NCI-H510A treated with DMSO at 0.1 percent for 48 hours (cell line): Measurements from ENCODE around the gene PC.
"Not testable (repeated sequence)": the region's sequence is repeated elsewhere in the genome, so short reads cannot be mapped to it uniquely, and the experiment has no call there.

ENCODE experiments used
- DNase-seq: peaks from one replicate; lab custom pipeline; 2025; lab: John Stamatoyannopoulos, UW

Gene PC

GRCh38 chr11:66981976-66982578 is 23.9 kb upstream of the PC start:
- DNase-seq: peak; percentile 79

- no peak for DNase-seq
Observed at GRCh38 chr11:66979336-66979980, 21.3 kb upstream of the PC start.

- no peak for DNase-seq
Observed at GRCh38 chr11:66978717-66979116, 20.5 kb upstream of the PC start.

- DNase-seq: no peak
Observed at GRCh38 chr11:66978229-66978628, 20.0 kb upstream of the PC start.

GRCh38 chr11:66976925-66977324 is 18.7 kb upstream of the PC start:
- DNase-seq: no peak

- DNase-seq: peak; percentile 20
Observed at GRCh38 chr11:66976028-66976467, 17.9 kb upstream of the PC start.

GRCh38 chr11:66975405-66976027 is 17.3 kb upstream of the PC start:
- DNase-seq: no peak

- DNase-seq: no peak
Observed at GRCh38 chr11:66974724-66975404, 16.7 kb upstream of the PC start, which contains the start of gene C11orf86. TSS of gene C11orf86 (plus strand) at chr11:66975304. CDS start at chr11:66975363, 59 bp downstream.

GRCh38 chr11:66973956-66974580 is 15.9 kb upstream of the PC start:
- no peak for DNase-seq

GRCh38 chr11:66971488-66971887 is 13.3 kb upstream of the PC start:
- DNase-seq: no peak

- no peak for DNase-seq
Observed at GRCh38 chr11:66970807-66971442, 12.7 kb upstream of the PC start.

GRCh38 chr11:66970371-66970806 is 12.2 kb upstream of the PC start:
- no peak for DNase-seq

GRCh38 chr11:66969584-66970225 is 11.5 kb upstream of the PC start:
- no peak for DNase-seq

GRCh38 chr11:66967670-66968425 is 9.7 kb upstream of the PC start:
- DNase-seq: no peak

GRCh38 chr11:66966351-66966750 is 8.2 kb upstream of the PC start:
- DNase-seq: no peak

- DNase-seq: no peak
Observed at GRCh38 chr11:66964495-66964894, 6.3 kb upstream of the PC start.

- DNase-seq: no peak
Observed at GRCh38 chr11:66962801-66963200, 4.6 kb upstream of the PC start.

- no peak for DNase-seq
Observed at GRCh38 chr11:66962247-66962646, 4.1 kb upstream of the PC start.

GRCh38 chr11:66961691-66962213 is 3.6 kb upstream of the PC start:
- not testable (repeated sequence) for DNase-seq

GRCh38 chr11:66958956-66959274 is 732 bp upstream of the PC start:
- DNase-seq: no peak

- DNase-seq: peak; percentile 73
Observed at GRCh38 chr11:66957971-66958231, 282 bp downstream of the PC start.
